AG09309 (cell line): Measurements from ENCODE around the gene RHBG.

Experiments used
- DNase-seq: peaks from one replicate; pipeline ENCODE4 v3.0.0-alpha.2; 2010; ENCODE audit warnings: low read depth
- H3K4me3 ChIP-seq: 2 replicates; pipeline ENCODE4 v1.5.1; 2011; ENCODE audit warnings: mild to moderate bottlenecking, low read depth, low read length, moderate library complexity; ENCODE audit not compliant: control insufficient read depth
- TF ChIP-seq, protein P1 (sequence below): IDR thresholded peaks from 2 replicates; pipeline ENCODE4 v1.5.1; 2011; ENCODE audit warnings: mild to moderate bottlenecking, low read depth, low read length, inconsistent platforms; ENCODE audit not compliant: insufficient read depth, control insufficient read depth; ENCODE audit errors: missing control alignments

Gene RHBG

DNA sequence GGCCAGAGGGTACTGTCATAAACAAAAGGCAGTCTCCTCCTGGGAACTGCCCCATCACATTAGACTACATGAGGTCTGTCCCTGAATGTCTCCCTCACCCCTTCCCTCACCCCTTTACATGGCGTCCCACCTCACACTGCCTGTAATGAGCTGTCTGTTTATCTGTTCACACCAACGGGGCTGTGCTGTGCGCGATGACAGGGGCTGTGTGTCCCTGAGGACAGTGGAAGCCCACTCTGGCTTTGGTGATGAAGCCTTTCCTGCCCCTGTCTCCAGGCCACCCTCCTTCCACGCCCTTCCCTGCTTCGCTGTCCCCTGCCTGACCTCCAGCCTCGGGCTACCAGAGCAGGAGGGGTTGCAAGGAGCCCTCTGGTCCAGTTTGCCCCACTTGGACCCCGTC lies 22.7 kb downstream of the RHBG start:
- TF ChIP-seq, protein P1, sequence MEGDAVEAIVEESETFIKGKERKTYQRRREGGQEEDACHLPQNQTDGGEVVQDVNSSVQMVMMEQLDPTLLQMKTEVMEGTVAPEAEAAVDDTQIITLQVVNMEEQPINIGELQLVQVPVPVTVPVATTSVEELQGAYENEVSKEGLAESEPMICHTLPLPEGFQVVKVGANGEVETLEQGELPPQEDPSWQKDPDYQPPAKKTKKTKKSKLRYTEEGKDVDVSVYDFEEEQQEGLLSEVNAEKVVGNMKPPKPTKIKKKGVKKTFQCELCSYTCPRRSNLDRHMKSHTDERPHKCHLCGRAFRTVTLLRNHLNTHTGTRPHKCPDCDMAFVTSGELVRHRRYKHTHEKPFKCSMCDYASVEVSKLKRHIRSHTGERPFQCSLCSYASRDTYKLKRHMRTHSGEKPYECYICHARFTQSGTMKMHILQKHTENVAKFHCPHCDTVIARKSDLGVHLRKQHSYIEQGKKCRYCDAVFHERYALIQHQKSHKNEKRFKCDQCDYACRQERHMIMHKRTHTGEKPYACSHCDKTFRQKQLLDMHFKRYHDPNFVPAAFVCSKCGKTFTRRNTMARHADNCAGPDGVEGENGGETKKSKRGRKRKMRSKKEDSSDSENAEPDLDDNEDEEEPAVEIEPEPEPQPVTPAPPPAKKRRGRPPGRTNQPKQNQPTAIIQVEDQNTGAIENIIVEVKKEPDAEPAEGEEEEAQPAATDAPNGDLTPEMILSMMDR, result no peak

DNA sequence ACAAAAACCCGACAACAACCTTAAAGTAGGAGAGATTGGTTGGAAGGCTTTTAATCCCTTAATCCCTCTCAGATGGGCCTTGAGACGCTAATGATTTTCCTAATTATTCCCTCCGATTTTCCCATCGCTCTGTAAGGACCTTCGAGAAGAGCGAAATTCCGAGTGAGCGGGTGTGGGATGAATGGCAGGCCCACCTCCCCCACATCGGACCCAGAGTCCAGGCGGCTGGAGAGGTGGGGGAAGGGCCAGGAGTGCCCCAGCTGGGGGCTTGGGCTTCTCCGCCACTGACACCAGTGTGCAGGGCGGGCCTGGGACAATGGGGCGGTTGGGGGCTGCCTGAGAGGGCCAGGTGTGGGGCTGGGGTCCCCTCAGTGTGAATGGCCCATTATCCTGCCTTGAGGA lies 23.4 kb downstream of the RHBG start:
- DNase-seq, result no peak
- TF ChIP-seq, protein P1, result no peak
- H3K4me3 ChIP-seq, result no peak overlapping the region

More for the DNA sequence above, 22.7 kb downstream of the RHBG start:
- no peak for DNase-seq
- no peak overlapping the region for H3K4me3 ChIP-seq

DNA sequence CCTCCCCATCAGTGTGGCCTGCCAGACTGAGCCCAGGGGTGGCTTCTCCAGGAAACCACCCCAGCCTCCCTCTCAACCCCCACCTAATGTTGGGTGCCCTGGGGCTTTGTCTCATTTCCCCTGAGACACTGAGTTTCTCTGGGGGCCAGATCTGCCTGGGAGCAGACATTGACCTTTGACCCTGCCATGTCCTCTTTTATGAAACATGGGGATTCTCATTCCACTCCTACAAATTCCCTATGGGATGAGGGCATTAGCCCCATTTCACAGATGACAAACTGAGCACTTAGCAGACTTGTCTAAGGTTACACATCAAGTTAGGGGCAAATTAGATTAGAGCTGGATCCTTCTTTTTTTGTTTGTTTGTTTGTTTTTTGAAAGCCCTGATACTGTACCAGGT lies 24.1 kb downstream of the RHBG start:
- no peak for DNase-seq
- H3K4me3 ChIP-seq, result no peak overlapping the region
- TF ChIP-seq, protein P1, result no peak

DNA sequence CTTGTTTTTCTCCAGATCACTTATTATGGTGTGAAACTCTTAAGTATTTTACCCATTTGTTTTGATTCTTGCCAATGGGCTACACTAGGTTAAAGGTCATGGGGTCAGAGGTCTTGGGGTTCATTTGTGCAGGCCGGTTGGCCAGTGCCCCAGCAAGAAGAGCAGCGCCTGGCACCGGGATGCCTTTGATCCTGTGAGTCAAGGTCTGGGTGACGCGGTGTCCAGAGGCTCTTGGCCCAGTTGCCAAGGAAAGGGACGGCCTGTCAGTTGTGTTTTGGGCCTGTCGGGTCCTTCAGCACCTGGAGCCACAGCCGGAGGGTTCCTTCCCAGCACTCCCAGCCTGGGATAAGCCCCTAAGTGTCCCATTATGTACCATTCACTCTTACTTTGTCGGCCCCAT lies 25.1 kb downstream of the RHBG start:
- TF ChIP-seq, protein P1, result no peak
- DNase-seq, result no peak
- H3K4me3 ChIP-seq, result no peak overlapping the region

DNA sequence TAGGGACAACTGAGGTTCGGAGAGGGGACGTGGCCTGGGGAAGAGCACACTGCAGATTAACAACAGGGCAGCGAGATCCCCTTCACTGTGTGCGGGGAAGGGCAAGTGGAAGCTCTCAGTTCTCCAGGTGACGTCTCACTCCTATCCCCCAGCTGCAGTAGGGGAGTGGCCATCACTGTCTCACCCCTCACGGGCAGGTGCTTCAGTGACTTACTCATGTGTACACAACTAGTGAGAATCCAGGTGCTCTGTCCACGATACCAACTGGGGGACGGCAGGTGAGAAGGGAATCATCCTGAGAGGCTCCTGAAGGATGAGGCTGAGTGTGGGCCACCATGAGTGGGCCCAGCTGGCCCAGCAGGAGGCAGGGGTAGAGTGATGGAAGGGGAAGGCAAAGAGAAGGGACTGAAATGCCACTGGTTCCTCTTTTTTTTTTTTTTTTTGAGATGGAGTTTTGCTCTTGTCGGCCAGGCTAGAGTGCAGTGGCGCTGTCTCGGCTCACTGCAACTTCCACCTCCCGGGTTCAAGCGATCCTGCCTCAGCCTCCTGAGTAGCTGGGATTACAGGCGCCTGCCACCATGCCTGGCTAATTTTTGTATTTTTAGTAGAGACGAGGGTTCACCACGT lies 25.9 kb downstream of the RHBG start:
- DNase-seq, result no peak
- TF ChIP-seq, protein P1, result no peak
- no peak overlapping the region for H3K4me3 ChIP-seq

DNA sequence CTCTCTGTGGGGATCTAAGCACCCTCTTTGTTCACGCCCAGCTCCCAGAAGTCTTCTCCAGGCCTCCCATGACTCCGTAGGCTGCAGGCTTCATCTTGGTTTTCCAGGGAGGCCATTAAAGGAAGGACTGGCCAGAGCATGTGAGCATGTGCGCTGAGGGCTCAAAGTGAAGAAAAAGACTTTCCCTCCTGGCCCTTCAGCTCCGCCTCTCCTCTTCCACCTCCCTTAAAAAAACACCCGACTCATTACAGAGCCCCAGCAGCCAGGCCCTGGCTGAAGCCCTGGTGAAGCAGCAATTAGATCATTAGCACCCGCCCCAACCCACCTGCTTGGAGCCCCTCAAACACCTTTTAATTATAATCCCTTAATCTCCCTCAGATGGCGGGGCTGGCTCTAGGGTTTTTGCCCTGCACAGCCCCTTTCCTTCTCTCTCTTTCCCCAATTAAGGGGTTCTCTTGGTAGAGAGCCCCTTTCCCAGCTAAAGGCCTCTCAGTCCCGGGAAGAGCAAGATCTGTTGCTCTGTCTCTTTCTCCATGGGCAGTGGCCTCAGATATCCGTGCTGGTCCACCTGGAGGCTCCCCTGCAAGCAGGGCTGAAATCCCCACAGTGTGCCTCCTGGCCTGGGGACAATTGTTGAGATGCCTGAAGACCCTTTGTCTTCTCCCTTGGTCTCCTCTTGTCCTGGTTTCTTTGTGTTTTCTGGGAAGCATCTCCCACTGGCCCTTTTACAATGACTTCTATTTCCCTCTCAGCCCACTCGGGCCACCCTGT lies 30.5 kb downstream of the RHBG start:
- TF ChIP-seq, protein P1, result no peak
- DNase-seq, result no peak
- no peak overlapping the region for H3K4me3 ChIP-seq
